WTC11 (cell line): ENCODE measurements around the gene MICAL2. TPM values are rescaled to one million over a fixed set of nuclear protein-coding genes. Genes with fewer than 3 reads are reported as not detected.

Source experiments
- ATAC-seq: fragments of 200-7000 bp; cut with Tn5 transposase; 2 replicates; pipeline ENCODE4 v1.10.0; 2021; ENCODE audit warnings: mild to moderate bottlenecking, moderate library complexity
- CTCF ChIA-PET: fragments of 300-600 bp; sonication (Branson Sonifier 250); formaldehyde crosslinking; loops from one replicate; lab custom pipeline; 2021; ENCODE audit warnings: antibody characterized with exemption; lab: Charles Lee
- POLR2A ChIA-PET: fragments of 350-600 bp; sonication (Branson Sonifier 250); formaldehyde crosslinking; loops from one replicate; lab custom pipeline; 2021; ENCODE audit warnings: antibody characterized with exemption; lab: Charles Lee
- DNase-seq: peaks from one replicate; pipeline ENCODE4 v3.0.0; 2021; ENCODE audit warnings: low spot score
- H3K27ac Mint-ChIP-seq: 2 replicates; pipeline ENCODE4 v1.8.0; 2021; ENCODE audit warnings: mixed read lengths
- H3K27me3 Mint-ChIP-seq: 2 replicates; pipeline ENCODE4 v1.8.0; 2021; ENCODE audit warnings: low read depth, mild to moderate bottlenecking, moderate library complexity, mixed read lengths
- H3K36me3 Mint-ChIP-seq: 2 replicates; pipeline ENCODE4 v1.8.0; 2021; ENCODE audit warnings: mixed read lengths
- H3K4me1 Mint-ChIP-seq: 2 replicates; pipeline ENCODE4 v1.8.0; 2022; ENCODE audit warnings: mixed read lengths
- H3K4me3 Mint-ChIP-seq: 2 replicates; pipeline ENCODE4 v1.8.0; 2021; ENCODE audit warnings: mild to moderate bottlenecking, moderate library complexity, mixed read lengths
- H3K9me3 Mint-ChIP-seq: 2 replicates; pipeline ENCODE4 v1.8.0; 2021; ENCODE audit warnings: mixed read lengths
- AR ChIP-seq: fragments of 250-450 bp; sonication (Bioruptor Pico); IDR thresholded peaks from 2 replicates; pipeline ENCODE4 v1.9.0; 2021; ENCODE audit warnings: mild to moderate bottlenecking
- ATF3 ChIP-seq: sonication (generic); formaldehyde crosslinking; conservative IDR thresholded peaks from 2 replicates; pipeline ENCODE4 v1.8.1; 2022; ENCODE audit warnings: mild to moderate bottlenecking, missing genetic modification reagents
- CDX4 ChIP-seq: fragments of 250-450 bp; sonication (Bioruptor Pico); IDR thresholded peaks from 2 replicates; pipeline ENCODE4 v1.9.0; 2021; ENCODE audit warnings: moderate library complexity, mild to moderate bottlenecking, inconsistent platforms, borderline replicate concordance
- ELF4 ChIP-seq: sonication (generic); formaldehyde crosslinking; IDR thresholded peaks from 2 replicates; pipeline ENCODE4 v1.8.1; 2022; ENCODE audit warnings: low read depth, mild to moderate bottlenecking, moderate library complexity, missing genetic modification reagents
- EMX1 ChIP-seq: fragments of 250-450 bp; sonication (Bioruptor Pico); IDR thresholded peaks from 2 replicates; pipeline ENCODE4 v1.8.0; 2021; ENCODE audit warnings: mild to moderate bottlenecking
- ERG ChIP-seq: fragments of 250-450 bp; sonication (Bioruptor Pico); IDR thresholded peaks from 2 replicates; pipeline ENCODE4 v1.8.0; 2021; ENCODE audit warnings: mild to moderate bottlenecking
- HMGA2 ChIP-seq: fragments of 250-450 bp; sonication (Bioruptor Pico); IDR thresholded peaks from 2 replicates; pipeline ENCODE4 v1.4.0; 2021; ENCODE audit warnings: mild to moderate bottlenecking, moderate library complexity
- MLX ChIP-seq: sonication (generic); formaldehyde crosslinking; IDR thresholded peaks from 2 replicates; pipeline ENCODE4 v1.8.1; 2023; ENCODE audit warnings: mild to moderate bottlenecking, missing genetic modification reagents, moderate library complexity
- TCF7 ChIP-seq: sonication (generic); formaldehyde crosslinking; IDR thresholded peaks from 2 replicates; pipeline ENCODE4 v1.8.0; 2022; ENCODE audit warnings: mild to moderate bottlenecking, low read depth, missing genetic modification reagents, moderate library complexity
- USF1 ChIP-seq: sonication (generic); formaldehyde crosslinking; IDR thresholded peaks from 2 replicates; pipeline ENCODE4 v1.8.0; 2022; ENCODE audit warnings: mild to moderate bottlenecking, missing genetic modification reagents
- USF2 ChIP-seq: sonication (generic); formaldehyde crosslinking; IDR thresholded peaks from 2 replicates; pipeline ENCODE4 v1.8.1; 2023; ENCODE audit warnings: mild to moderate bottlenecking, missing genetic modification reagents, moderate library complexity
- ZNF317 ChIP-seq: sonication (generic); formaldehyde crosslinking; IDR thresholded peaks from 2 replicates; pipeline ENCODE4 v1.8.1; 2023; ENCODE audit warnings: low read depth, mild to moderate bottlenecking, moderate library complexity, missing genetic modification reagents, borderline replicate concordance
- ZNF396 ChIP-seq: fragments of 250-450 bp; sonication (Bioruptor Pico); IDR thresholded peaks from 2 replicates; pipeline ENCODE4 v1.8.0; 2021; ENCODE audit warnings: mild to moderate bottlenecking, moderate library complexity, borderline replicate concordance
- total RNA-seq: library from RNA; stranded (reverse); gene quantifications from 3 replicates; pipeline ENCODE4 v1.2.3, GENCODE V29; 2021

Gene MICAL2
- total RNA-seq, 1 experiment from 2014 or later: 3.1 TPM

- no peak for TF ChIP-seq TCF7 (CRISPR knock-in tag)
These were observed 48.5 kb downstream of the MICAL2 start (continued) for GRCh38 chr11:12158909-12159308.

- ChIA-PET POLR2A (no interaction called here), CTCF (no interaction called here)
- H3K36me3 Mint-ChIP-seq: no peaks in the 10 kb centered on the region
- no peaks in the 10 kb centered on the region for H3K9me3 Mint-ChIP-seq
- H3K4me1 Mint-ChIP-seq: no peaks in the 10 kb centered on the region
- H3K4me3 Mint-ChIP-seq: no peak overlapping the region
- no peaks in the 10 kb centered on the region for H3K27me3 Mint-ChIP-seq
- TF ChIP-seq ZNF317 (CRISPR knock-in tag): no peak
- no peak for TF ChIP-seq USF2 (CRISPR knock-in tag)
- no peak for TF ChIP-seq ZNF396 (CRISPR knock-in tag)
- no peak overlapping the region for H3K27ac Mint-ChIP-seq
- ATAC-seq: no peak
- no peak for DNase-seq
These were observed 49.1 kb downstream of the MICAL2 start for GRCh38 chr11:12159351-12160099.

GRCh38 chr11:12160231-12160630 lies 49.8 kb downstream of the MICAL2 start:
- ChIA-PET CTCF (interaction anchor here (0.9 kb wide), 1 partner anchor 129 kb away, joined by 3 read pairs; no protein-coding TSS in a partner anchor), POLR2A (no interaction called here)
- no peaks in the 10 kb centered on the region for H3K4me1 Mint-ChIP-seq
- DNase-seq: no peak
- H3K9me3 Mint-ChIP-seq: no peaks in the 10 kb centered on the region
- H3K27me3 Mint-ChIP-seq: no peaks in the 10 kb centered on the region
- H3K36me3 Mint-ChIP-seq: no peaks in the 10 kb centered on the region
- TF ChIP-seq CDX4 (CRISPR knock-in tag): no peak
- no peak overlapping the region for H3K27ac Mint-ChIP-seq
- no peak for ATAC-seq
- no peak overlapping the region for H3K4me3 Mint-ChIP-seq

GRCh38 chr11:12160680-12161079 lies 50.3 kb downstream of the MICAL2 start:
- ChIA-PET POLR2A (no interaction called here), CTCF (interaction anchor here (0.9 to 1.3 kb wide), 3 partner anchors 54 to 128 kb away, joined by 3 read pairs; no protein-coding TSS in a partner anchor)
- no peaks in the 10 kb centered on the region for H3K9me3 Mint-ChIP-seq
- H3K4me3 Mint-ChIP-seq: no peak overlapping the region
- DNase-seq: no peak
- H3K4me1 Mint-ChIP-seq: no peaks in the 10 kb centered on the region
- H3K36me3 Mint-ChIP-seq: no peaks in the 10 kb centered on the region
- ATAC-seq: no peak
- H3K27me3 Mint-ChIP-seq: no peaks in the 10 kb centered on the region
- no peak overlapping the region for H3K27ac Mint-ChIP-seq
- TF ChIP-seq ERG (CRISPR knock-in tag): no peak
- no peak for TF ChIP-seq HMGA2 (CRISPR knock-in tag)
- no peak for TF ChIP-seq EMX1 (CRISPR knock-in tag)
- no peak for TF ChIP-seq MLX (CRISPR knock-in tag)
- TF ChIP-seq ATF3 (CRISPR knock-in tag): no peak
- no peak for TF ChIP-seq USF1 (CRISPR knock-in tag)
- no peak for TF ChIP-seq ELF4 (CRISPR knock-in tag)
- TF ChIP-seq AR (CRISPR knock-in tag): no peak
